Body of pancreas (tissue), 4 donors: ENCODE results near the gene RFX1. TPM values are rescaled to one million over a fixed set of nuclear protein-coding genes. Genes with fewer than 3 reads are reported as not detected.

Source experiments
- ATAC-seq: fragments of 150-250 bp; one replicate; pipeline ENCODE4 v1.9.1; 2016
- DNase-seq, 4 donors: peaks; one replicate each; pipeline ENCODE4 v3.0.0-alpha.2; 2019
- H3K27ac ChIP-seq, 4 donors: fragments of 200-600 bp; sonication (generic); 1 replicate in 3 of 4; 2 replicates in 1 of 4; pipeline versions ENCODE4 v1.5.1 to v1.6.1; 2016 to 2019; ENCODE audit warnings: mild to moderate bottlenecking in 1 of 4, mixed read lengths in 1 of 4, moderate library complexity in 1 of 4
- H3K27me3 ChIP-seq, 2 donors: fragments of 200-600 bp; sonication (generic); one replicate each; pipeline ENCODE4 v1.6.0; 2016; ENCODE audit warnings: mild to moderate bottlenecking in 1 of 2
- H3K36me3 ChIP-seq, 2 donors: fragments of 200-600 bp; sonication (generic); replicated peaks in 1 of 2; 2 replicates each; pipeline ENCODE4 v1.5.1; 2016; ENCODE audit warnings: low read depth in 2 of 2; ENCODE audit not compliant: insufficient read depth in 1 of 2
- H3K4me1 ChIP-seq: fragments of 200-600 bp; sonication (generic); one replicate; pipeline ENCODE4 v1.6.0; 2016
- H3K4me3 ChIP-seq, 2 donors: fragments of 200-600 bp; sonication (generic); 1 replicate in 1 of 2; 2 replicates in 1 of 2; pipeline ENCODE4 v1.5.1; 2016 to 2019
- H3K9me3 ChIP-seq, 3 donors: fragments of 200-600 bp; sonication (generic); 1 replicate in 2 of 3; 2 replicates in 1 of 3; pipeline ENCODE4 v1.5.1; 2016
- CTCF ChIP-seq, 7 experiments: fragments of 450-650 bp in 4 of 7; fragments of 200-600 bp in 3 of 7; sonication (generic) in 3 of 7; IDR thresholded peaks; one replicate each; pipeline ENCODE4 v1.5.1; 2016 to 2019; ENCODE audit warnings: antibody characterized with exemption in 7 of 7
- POLR2A ChIP-seq, 3 donors: fragments of 450-650 bp; IDR thresholded peaks; one replicate each; pipeline ENCODE4 v1.6.1; 2016; ENCODE audit warnings: antibody characterized with exemption in 3 of 3, mild to moderate bottlenecking in 2 of 3
- WGBS, 2 donors: methylation state at CpG; one replicate each; pipeline ENCODE4 v1.1.5; 2017; 5-methylcytosine and 5-hydroxymethylcytosine counted together
- intact Hi-C: fragments of 100-400 bp; cut with DNase I; formaldehyde crosslinking; loops from one replicate; pipeline ENCODE4 v1.15.1; 2023
- total RNA-seq, 2 donors: library from RNA; depleted of rRNA; stranded (reverse); fragments of >200 nt; gene quantifications; one replicate each; pipeline ENCODE4 v1.1.0, GENCODE V29; 2016

RFX1 gene
- total RNA-seq, 2 donors from 2014 or later: 3.9 to 7.6 TPM

GRCh38 chr19:13938301-13939064, 67.6 kb downstream of the RFX1 start, which contains the start of gene PODNL1:
TSS of gene PODNL1 (minus strand) at chr19:13938417. CDS start at chr19:13938181, 236 bp downstream.
- H3K9me3 ChIP-seq: no peaks in the 10 kb centered on the region
- no peaks in the 10 kb centered on the region for H3K27me3 ChIP-seq
- intact Hi-C loops: no loop called here
- TF ChIP-seq POLR2A (IDR thresholded peaks at IDR 0.05): no peak
- no peak for TF ChIP-seq CTCF (IDR thresholded peaks at IDR 0.05)
- H3K4me3 ChIP-seq: no peak within 1 kb of the TSS
- no peaks in the 10 kb centered on the region for H3K4me1 ChIP-seq
- DNase-seq (no peak), ATAC-seq (peak; percentile 35)
- 34 to 37% methylated on average over 12 to 20 of the region's 21 CpGs for WGBS, 2 donors
- H3K27ac ChIP-seq: no peak within 1 kb of the TSS
- no peaks in the 10 kb centered on the region for H3K36me3 ChIP-seq

- Histone ChIP-seq H3K4me3 (no peak overlapping the region), H3K27me3 (no peaks in the 10 kb centered on the region), H3K9me3 (no peaks in the 10 kb centered on the region), H3K27ac (no peak overlapping the region), H3K36me3 (no peaks in the 10 kb centered on the region), H3K4me1 (no peaks in the 10 kb centered on the region)
- DNase-seq (no peak), ATAC-seq (no peak)
- 17 to 38% methylated on average over 5 to 29 of the region's 29 CpGs for WGBS, 2 donors
- intact Hi-C loops: no loop called here
- no peak for TF ChIP-seq POLR2A (IDR thresholded peaks at IDR 0.05)
- no peak for TF ChIP-seq CTCF (IDR thresholded peaks at IDR 0.05)
Measured at GRCh38 chr19:13937479-13938300, 68.4 kb downstream of the RFX1 start.

GRCh38 chr19:13935765-13936510, 70.2 kb downstream of the RFX1 start:
- Histone ChIP-seq H3K4me3 (no peak overlapping the region), H3K27me3 (no peaks in the 10 kb centered on the region), H3K4me1 (no peaks in the 10 kb centered on the region), H3K27ac (no peak overlapping the region), H3K36me3 (no peaks in the 10 kb centered on the region), H3K9me3 (no peaks in the 10 kb centered on the region)
- DNase-seq: no peak
- TF ChIP-seq CTCF (IDR thresholded peaks at IDR 0.05) (no peak), POLR2A (IDR thresholded peaks at IDR 0.05) (no peak)
- intact Hi-C loops: no loop called here
- 52 to 59% methylated on average over 4 to 18 of the region's 22 CpGs for WGBS, 2 donors
- no peak for ATAC-seq

GRCh38 chr19:13934785-13935109, 71.4 kb downstream of the RFX1 start:
- Histone ChIP-seq H3K4me1 (no peaks in the 10 kb centered on the region), H3K27me3 (no peaks in the 10 kb centered on the region), H3K36me3 (peaks cover 0 to 3% of the 10 kb centered on the region in 2 donors), H3K9me3 (no peaks in the 10 kb centered on the region), H3K4me3 (no peak overlapping the region), H3K27ac (no peak overlapping the region)
- no peak for DNase-seq
- no peak for ATAC-seq
- intact Hi-C loops: no loop called here
- 75 to 78% methylated on average over 2 of the region's 2 CpGs for WGBS, 2 donors
- TF ChIP-seq CTCF (IDR thresholded peaks at IDR 0.05): no peak
- TF ChIP-seq POLR2A (IDR thresholded peaks at IDR 0.05): no peak
